ENCODE results near the gene CCNB1IP1. TPM values are rescaled to one million over a fixed set of nuclear protein-coding genes. Genes with fewer than 3 reads are reported as not detected.

CCNB1IP1 gene
- polyA plus RNA-seq, 1 of the 3 experiments (the other 2 are of a cell fraction) = 35.4 TPM

GRCh38 chr14:20375471-20375870 is 42.4 kb upstream of the CCNB1IP1 start:
- Histone ChIP-seq H3K9me3 (no peaks in the 10 kb centered on the region), H3K79me2 (ENCODE audit: insufficient read depth) (no peaks in the 10 kb centered on the region), H3K4me3 (ENCODE audit: low read depth in 2 of 2, low read length in 1 of 2) (no peak overlapping the region), H3K36me3 (replicated peaks in 1 of 2; ENCODE audit: control insufficient read depth in 1 of 2, insufficient read depth in 2 of 2, low read length in 1 of 2) (peaks cover 40 to 86% of the 10 kb centered on the region in 2 experiments), H3K4me1 (ENCODE audit: control insufficient read depth in 1 of 2, insufficient read depth in 2 of 2, low read depth in 1 of 2, low read length in 1 of 2) (no peaks in the 10 kb centered on the region), H4K20me1 (ENCODE audit: insufficient read depth) (no peaks in the 10 kb centered on the region), H3K9me2 (no peaks in the 10 kb centered on the region), H3K4me2 (no peak overlapping the region), H3K9ac (no peak overlapping the region), H3K27me3 (ENCODE audit: insufficient read depth) (no peaks in the 10 kb centered on the region), H3K27ac (ENCODE audit: low read depth in 2 of 2, low read length in 1 of 2) (no peak overlapping the region), H2AFZ (ENCODE audit: low read depth) (no peak overlapping the region), H3F3A (replicated peaks; ENCODE audit: insufficient read depth) (no peaks in the 10 kb centered on the region)
- ChIA-PET POLR2A (no interaction called here), CTCF (interaction anchor here (0.9 kb wide), 1 partner anchor 8 kb away, joined by 4 read pairs; no protein-coding TSS in a partner anchor)
- TF ChIP-seq NRF1 (IDR thresholded peaks at IDR 0.05; ENCODE audit: low read depth, low read length) (no peak), PBX3 (IDR thresholded peaks at IDR 0.05) (no peak), FOXM1 (IDR thresholded peaks at IDR 0.05; ENCODE audit: low read depth) (no peak), TCF12 (IDR thresholded peaks at IDR 0.05) (no peak), MEF2A (IDR thresholded peaks at IDR 0.05; ENCODE audit: borderline replicate concordance, low read depth) (no peak), FOXJ3 (CRISPR knock-in tag; IDR thresholded peaks at IDR 0.05) (no peak), MXI1 (IDR thresholded peaks at IDR 0.05; ENCODE audit: low read depth, low read length) (no peak), TAF1 (IDR thresholded peaks at IDR 0.05; ENCODE audit: borderline replicate concordance, low read depth, low read length) (no peak), USF1 (IDR thresholded peaks at IDR 0.05; ENCODE audit: borderline replicate concordance, low read depth) (no peak), CHD2 (IDR thresholded peaks at IDR 0.05; ENCODE audit: low read length, partially characterized antibody) (no peak), REST (IDR thresholded peaks at IDR 0.05; ENCODE audit: low read depth, low read length) (no peak), YY1 (IDR thresholded peaks at IDR 0.05; ENCODE audit: low read depth) (no peak), MAX (IDR thresholded peaks at IDR 0.05; ENCODE audit: low read depth) (no peak), RCOR1 (IDR thresholded peaks at IDR 0.05; ENCODE audit: low read length) (no peak)
- no peak for DNase-seq
- 67% methylated on average over 3 of the region's 3 CpGs for WGBS (ENCODE audit: low lambda C conversion rate)
